Measurements from ENCODE around the gene PEAK3. TPM values are rescaled to one million over a fixed set of nuclear protein-coding genes. Genes with fewer than 3 reads are reported as not detected.

The PEAK3 gene
- total and polyA plus RNA-seq, 9 of the 15 experiments (the other 6 are each of a cell fraction or from before 2014, with no cell fraction given) = 0.07 to 0.40 TPM; not detected in 7

DNA sequence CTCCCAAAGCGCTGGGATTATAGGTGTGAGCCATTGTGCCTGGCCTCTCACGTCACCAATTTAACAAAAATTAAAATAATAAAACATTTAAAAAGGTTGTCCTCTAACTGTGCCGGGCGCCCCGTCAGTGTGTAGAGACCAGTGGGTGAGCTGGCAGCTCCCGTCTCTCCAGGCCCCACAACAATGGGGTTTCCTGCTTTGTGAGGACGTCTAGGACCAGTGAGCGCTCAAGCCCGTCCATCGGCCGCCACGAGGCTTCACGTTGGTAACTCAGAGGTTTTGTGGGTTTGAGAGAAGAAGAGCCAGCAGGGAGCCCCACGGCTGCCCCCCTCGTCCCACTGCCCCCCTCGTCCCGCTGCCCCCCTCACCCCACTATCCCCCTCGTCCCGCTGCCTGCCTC, 41.7 kb upstream of the PEAK3 start (continued):
- TF ChIP-seq, protein P1, sequence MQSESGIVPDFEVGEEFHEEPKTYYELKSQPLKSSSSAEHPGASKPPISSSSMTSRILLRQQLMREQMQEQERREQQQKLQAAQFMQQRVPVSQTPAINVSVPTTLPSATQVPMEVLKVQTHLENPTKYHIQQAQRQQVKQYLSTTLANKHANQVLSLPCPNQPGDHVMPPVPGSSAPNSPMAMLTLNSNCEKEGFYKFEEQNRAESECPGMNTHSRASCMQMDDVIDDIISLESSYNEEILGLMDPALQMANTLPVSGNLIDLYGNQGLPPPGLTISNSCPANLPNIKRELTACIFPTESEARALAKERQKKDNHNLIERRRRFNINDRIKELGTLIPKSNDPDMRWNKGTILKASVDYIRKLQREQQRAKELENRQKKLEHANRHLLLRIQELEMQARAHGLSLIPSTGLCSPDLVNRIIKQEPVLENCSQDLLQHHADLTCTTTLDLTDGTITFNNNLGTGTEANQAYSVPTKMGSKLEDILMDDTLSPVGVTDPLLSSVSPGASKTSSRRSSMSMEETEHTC (IDR thresholded peaks at IDR 0.05) = no peak
- TF ChIP-seq ZNF584 (CRISPR knock-in tag; IDR thresholded peaks at IDR 0.05; ENCODE audit: low read depth) (no peak), ESRRA (IDR thresholded peaks at IDR 0.05; ENCODE audit: borderline replicate concordance, low read depth) (no peak), ZNF232 (CRISPR knock-in tag; IDR thresholded peaks at IDR 0.05) (no peak), E2F3 (CRISPR knock-in tag; IDR thresholded peaks at IDR 0.05) (no peak), DMBX1 (CRISPR knock-in tag; IDR thresholded peaks at IDR 0.05; ENCODE audit: borderline replicate concordance) (no peak), PCBP1 (IDR thresholded peaks at IDR 0.05; ENCODE audit: low read depth, low read length, poor library complexity, severe bottlenecking) (no peak)
- TF ChIP-seq, protein P2, sequence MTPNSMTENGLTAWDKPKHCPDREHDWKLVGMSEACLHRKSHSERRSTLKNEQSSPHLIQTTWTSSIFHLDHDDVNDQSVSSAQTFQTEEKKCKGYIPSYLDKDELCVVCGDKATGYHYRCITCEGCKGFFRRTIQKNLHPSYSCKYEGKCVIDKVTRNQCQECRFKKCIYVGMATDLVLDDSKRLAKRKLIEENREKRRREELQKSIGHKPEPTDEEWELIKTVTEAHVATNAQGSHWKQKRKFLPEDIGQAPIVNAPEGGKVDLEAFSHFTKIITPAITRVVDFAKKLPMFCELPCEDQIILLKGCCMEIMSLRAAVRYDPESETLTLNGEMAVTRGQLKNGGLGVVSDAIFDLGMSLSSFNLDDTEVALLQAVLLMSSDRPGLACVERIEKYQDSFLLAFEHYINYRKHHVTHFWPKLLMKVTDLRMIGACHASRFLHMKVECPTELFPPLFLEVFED (CRISPR knock-in tag; conservative IDR thresholded peaks at IDR 0.05) = no peak
